HT1080 (cell line): Measurements from ENCODE around the gene CRY1. TPM values are rescaled to one million over a fixed set of nuclear protein-coding genes. Genes with fewer than 3 reads are reported as not detected.
A peak's percentile ranks its signal among the peaks of the same experiment; 100 is the strongest.
"Not testable (repeated sequence)": the region's sequence is repeated elsewhere in the genome, so short reads cannot be mapped to it uniquely, and the experiment has no call there.

ENCODE experiments used
- DNase-seq: peaks from one replicate; pipeline ENCODE4 v3.0.0-alpha.2; 2015; ENCODE audit warnings: low read depth
- total RNA-seq: library from RNA; depleted of rRNA; stranded (reverse); fragments of >200 nt; shearing (Covaris generic); gene quantifications from 2 replicates; pipeline ENCODE4 v1.2.3, GENCODE V29; 2014

CRY1 gene
- total RNA-seq, 1 experiment from 2014 or later: 11.9 TPM

DNA sequence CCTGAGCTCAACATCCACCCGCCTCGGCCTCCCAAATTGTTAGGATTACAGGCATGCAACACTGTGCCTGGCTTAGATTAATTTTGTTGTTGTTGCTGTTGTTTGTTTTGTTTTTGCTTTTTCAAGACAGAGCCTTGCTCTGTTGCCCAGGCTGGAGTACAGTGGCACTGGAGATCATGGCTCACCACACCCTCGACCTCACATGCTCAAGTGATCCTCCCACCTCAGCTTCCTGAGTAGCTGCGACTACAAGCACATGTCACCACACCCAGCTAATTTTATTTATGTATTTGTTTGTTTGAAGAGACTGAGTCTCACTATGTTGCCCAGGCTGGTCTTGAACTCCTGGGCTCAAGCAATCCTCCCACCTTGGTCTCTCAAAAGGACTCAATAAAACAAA, 26.7 kb downstream of the CRY1 start:
- DNase-seq: no peak

- DNase-seq: no peak
Measured at GRCh38 chr12:107064687-107065086, 28.7 kb downstream of the CRY1 start.

DNA sequence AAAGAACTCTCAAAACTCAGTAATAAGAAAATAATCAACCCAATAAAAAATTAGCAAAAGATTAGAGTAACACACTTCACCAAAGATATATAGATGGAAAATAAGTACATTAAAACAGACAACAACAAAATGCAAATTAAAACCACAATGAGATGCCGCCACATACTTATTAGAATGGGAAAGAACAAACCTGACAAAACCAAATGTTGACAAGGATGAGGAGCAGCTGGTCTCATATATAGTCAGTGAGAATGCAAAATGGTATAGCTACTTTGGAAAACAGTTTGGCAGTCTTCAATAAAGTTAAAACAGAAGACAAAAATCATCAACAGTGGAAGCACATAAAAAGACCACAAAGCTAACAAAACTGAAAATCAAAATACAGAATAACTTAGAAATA, 29.1 kb downstream of the CRY1 start:
- DNase-seq: no peak

DNA sequence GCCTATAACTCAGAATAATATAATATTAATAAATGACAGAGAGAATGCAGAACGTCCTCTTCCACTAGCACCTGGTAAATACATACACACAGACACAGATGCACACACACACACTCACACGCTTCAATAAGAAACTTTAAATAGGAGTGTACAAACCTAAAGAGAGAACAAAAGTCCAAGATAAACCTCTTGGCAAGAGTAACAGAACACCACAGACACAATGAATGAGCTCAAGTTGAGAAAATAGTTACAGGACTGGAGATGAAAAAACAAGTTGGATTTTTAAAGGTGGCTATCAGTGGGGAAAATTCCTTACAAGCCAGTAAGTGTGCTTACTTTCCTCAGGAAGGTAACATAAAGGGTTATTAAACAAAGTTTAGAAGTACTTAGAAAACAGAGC, 35.2 kb downstream of the CRY1 start:
- no peak for DNase-seq

DNA sequence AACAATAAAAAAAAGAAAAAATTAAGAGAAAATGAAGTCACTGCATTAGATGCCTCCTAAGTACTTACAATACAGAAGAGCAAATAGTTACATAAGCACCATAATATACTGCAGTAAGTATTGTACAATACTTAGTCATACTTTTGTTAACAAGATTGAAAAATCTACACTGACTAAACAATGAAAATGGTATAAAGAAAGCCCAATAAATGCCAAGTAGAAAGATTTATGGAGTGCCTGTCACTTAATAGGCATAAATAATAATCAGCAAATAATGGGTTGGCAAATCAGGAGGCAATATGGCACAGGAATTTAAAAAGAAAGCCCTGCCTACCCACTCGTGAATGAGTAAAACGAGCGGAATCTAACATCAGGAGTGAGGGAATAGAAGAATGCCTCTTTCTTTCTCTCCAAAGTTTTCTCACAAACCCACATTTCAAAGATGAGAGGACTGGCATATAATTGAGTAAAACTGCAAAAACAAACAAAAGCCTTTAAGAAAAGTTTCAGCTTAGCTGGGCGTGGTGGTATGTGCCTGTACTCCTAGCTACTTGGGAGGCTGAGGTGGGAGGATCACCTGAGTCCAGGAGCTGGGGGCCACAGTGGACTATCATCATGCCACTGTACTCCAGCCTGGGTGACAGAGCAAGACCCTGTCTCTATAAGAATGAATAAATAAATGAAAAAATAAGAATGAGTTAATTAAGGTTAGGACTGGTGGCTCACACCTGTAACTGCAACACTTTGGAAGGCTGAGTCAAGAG, 36.1 kb downstream of the CRY1 start:
- no peak for DNase-seq

DNA sequence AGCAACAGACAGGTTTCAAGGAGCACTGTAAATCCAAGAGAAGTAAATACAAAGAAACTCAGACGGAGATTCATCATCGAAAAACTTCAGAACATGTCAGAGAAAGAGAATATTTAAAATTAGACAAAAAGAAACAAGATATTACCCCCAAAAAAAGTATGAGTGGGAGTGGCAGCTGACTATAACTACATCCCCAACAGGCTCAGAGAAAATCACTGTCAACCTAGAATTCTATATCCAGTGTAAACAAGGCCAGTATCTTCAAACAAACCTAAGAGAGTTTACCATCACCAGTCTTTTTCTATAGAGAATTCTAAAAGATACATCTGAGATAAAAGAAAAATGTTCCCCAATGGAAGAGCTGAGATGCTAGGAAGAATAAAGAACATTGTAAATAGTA, 39.6 kb downstream of the CRY1 start:
- DNase-seq: no peak

- DNase-seq: no peak
Measured at GRCh38 chr12:107045186-107045585, 48.2 kb downstream of the CRY1 start.

DNA sequence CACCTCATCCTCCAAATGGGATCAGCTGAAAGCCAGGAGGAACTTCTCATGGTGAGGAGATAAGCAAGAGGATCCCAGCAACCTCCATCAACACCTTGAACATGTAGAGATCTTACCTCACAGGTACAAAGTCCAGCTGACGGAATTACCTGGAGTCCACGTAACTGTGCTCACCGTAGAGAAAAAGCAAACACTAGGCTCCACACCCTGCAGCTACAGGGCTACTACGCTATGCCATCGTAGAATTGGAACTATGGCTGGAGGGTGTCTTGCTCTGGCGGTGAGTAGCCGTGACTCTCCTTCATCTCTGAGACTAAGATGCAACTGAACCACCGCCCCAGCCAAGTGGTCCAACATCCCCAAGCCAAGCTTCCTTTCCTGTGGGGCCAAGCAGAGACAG, 50.5 kb downstream of the CRY1 start:
- no peak for DNase-seq

DNA sequence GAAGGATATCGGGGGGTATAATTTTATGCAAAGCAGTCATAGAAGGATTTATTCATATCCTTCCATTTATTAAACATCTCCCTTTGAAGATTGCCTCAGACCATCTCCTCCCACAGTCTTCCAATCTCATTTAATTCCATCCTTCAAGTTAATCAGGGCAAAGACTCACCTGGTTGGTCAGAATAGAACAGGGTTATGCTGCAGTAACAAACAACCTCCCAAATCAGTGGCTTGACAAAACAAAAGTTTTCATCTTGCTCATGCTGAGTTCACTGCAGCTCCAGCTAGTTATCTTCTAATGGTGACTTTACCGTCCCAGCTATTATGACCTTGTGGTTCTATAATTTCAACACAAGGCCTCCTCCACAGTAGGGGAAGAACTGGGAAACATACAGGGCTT, 57.6 kb downstream of the CRY1 start:
- no peak for DNase-seq

GRCh38 chr12:107033758-107034739, 59.3 kb downstream of the CRY1 start:
- DNase-seq: no peak

GRCh38 chr12:107032266-107032665, 61.1 kb downstream of the CRY1 start:
- no peak for DNase-seq

- DNase-seq: no peak
Measured at GRCh38 chr12:107031061-107031460, 62.3 kb downstream of the CRY1 start.

- no peak for DNase-seq
Measured at GRCh38 chr12:107029081-107029480, 64.3 kb downstream of the CRY1 start.

DNA sequence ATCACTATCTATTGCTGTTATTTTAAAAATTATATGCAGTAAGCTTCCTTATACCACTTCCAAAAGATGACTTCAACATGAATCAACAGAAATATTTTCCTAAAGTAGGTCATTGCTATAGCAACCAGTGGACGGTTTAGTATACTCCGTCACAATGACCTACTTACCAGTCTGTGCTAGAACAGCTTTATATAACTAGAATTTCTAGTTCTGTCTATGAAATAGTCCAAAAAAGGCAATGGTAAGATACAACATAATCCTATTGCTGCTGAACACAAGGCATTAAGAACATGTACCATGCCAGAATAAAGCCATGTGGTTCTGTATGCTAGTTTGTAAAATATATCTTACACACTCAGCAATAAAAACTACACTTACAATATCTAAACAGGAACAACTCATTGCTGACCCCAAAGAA, 65.7 kb downstream of the CRY1 start:
- peak; percentile 82 for DNase-seq

GRCh38 chr12:107026806-107027635, 66.3 kb downstream of the CRY1 start:
- no peak for DNase-seq

DNA sequence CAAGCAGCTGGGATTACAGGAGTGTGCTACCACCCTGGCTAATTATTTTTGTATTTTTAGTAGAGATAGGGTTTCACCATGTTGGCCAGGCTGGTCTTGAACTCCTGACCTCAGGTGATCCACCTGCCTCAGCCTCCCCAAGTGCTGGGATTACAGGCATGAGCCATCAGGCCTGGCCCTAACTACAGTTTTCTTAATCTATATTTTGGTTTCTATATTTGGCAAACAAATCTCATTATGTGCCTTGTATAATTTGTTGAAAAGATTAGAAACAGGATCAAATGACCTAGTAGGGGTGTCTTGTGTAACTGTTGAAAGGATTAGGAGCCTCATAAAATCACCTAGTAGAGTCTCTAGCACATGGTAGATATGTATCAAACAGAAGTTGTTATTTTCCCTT, 67.0 kb downstream of the CRY1 start:
- DNase-seq: not testable (repeated sequence)

GRCh38 chr12:107025671-107026070, 67.7 kb downstream of the CRY1 start:
- DNase-seq: no peak

DNA sequence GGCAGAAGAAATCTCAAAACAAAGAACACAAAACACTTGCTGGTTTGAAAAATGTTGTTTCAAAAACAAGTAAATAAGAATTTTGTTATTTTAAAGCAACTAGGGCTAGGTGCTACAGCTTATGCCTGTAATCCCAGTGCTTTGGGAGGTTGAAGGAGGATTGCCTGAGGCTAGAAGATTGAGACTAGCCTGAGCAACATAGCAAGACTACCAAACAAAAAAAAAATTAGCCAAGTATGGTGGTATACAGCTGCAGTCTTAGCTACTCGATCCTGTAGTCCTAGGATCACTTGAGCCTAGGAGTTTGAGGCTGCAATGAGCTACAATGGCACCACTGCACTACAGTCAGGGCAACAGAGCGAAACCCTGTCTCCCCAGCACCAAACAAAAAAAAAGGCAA, 73.8 kb downstream of the CRY1 start:
- DNase-seq: no peak

- no peak for DNase-seq
Measured at GRCh38 chr12:107017042-107017441, 76.3 kb downstream of the CRY1 start.

- DNase-seq: no peak
Measured at GRCh38 chr12:107014055-107014454, 79.3 kb downstream of the CRY1 start.

GRCh38 chr12:107012736-107013425, 80.5 kb downstream of the CRY1 start:
- no peak for DNase-seq
